ENCODE measurements around the gene S100A14. TPM values are rescaled to one million over a fixed set of nuclear protein-coding genes. Genes with fewer than 3 reads are reported as not detected.

S100A14 gene
- total and polyA plus RNA-seq, 9 of the 15 experiments (the other 6 are each of a cell fraction or from before 2014, with no cell fraction given) = 0.10 to 0.64 (median 0.24) TPM; not detected in 3

- TF ChIP-seq TFAP4 (CRISPR knock-in tag; IDR thresholded peaks at IDR 0.05; ENCODE audit: borderline replicate concordance) = no peak
- TF ChIP-seq E4F1 (CRISPR knock-in tag; IDR thresholded peaks at IDR 0.05; ENCODE audit: borderline replicate concordance) = no peak
- no peak for TF ChIP-seq BACH1 (tag; IDR thresholded peaks at IDR 0.05)
- no peak for TF ChIP-seq MGA (IDR thresholded peaks at IDR 0.05)
- TF ChIP-seq HEY1 (CRISPR knock-in tag; IDR thresholded peaks at IDR 0.05; ENCODE audit: borderline replicate concordance) = no peak
- TF ChIP-seq ZNF217 (CRISPR knock-in tag; IDR thresholded peaks at IDR 0.05) = no peak
- TF ChIP-seq ZBTB7A (IDR thresholded peaks at IDR 0.05; ENCODE audit: borderline replicate concordance, control insufficient read depth, low read depth, low read length) = no peak
- no peak for TF ChIP-seq ATF6 (CRISPR knock-in tag; IDR thresholded peaks at IDR 0.05)
Observed at GRCh38 chr1:153661111-153661708, 45.1 kb upstream of the S100A14 start (continued).

Data from K562 (cell line).